Trophoblast cell (in vitro differentiated cells and primary cell): Measurements from ENCODE around the gene KIF20B.

Experiments used
- DNase-seq, 2 donors: peaks; one replicate each; pipeline ENCODE4 v3.0.0-alpha.2; 2016
- H2AFZ ChIP-seq: 2 replicates; pipeline ENCODE4 v1.6.1; 2013; ENCODE audit warnings: low read length, moderate library complexity, mild to moderate bottlenecking; ENCODE audit not compliant: insufficient read depth, poor library complexity
- H2AK5ac ChIP-seq: 2 replicates; pipeline ENCODE4 v1.6.1; 2013; ENCODE audit warnings: mild to moderate bottlenecking, low read length
- H2BK120ac ChIP-seq: 2 replicates; pipeline ENCODE4 v1.6.1; 2013; ENCODE audit warnings: low read length, mild to moderate bottlenecking, moderate library complexity; ENCODE audit not compliant: insufficient read depth, poor library complexity
- H2BK12ac ChIP-seq: 2 replicates; pipeline ENCODE4 v1.6.1; 2013; ENCODE audit warnings: mild to moderate bottlenecking, low read length, moderate library complexity
- H2BK5ac ChIP-seq: 2 replicates; pipeline ENCODE4 v1.6.1; 2013; ENCODE audit warnings: low read length, low read depth, moderate library complexity, mild to moderate bottlenecking; ENCODE audit not compliant: poor library complexity
- H3K14ac ChIP-seq: 2 replicates; pipeline ENCODE4 v1.6.1; 2013; ENCODE audit warnings: mild to moderate bottlenecking, low read length
- H3K18ac ChIP-seq: 2 replicates; pipeline ENCODE4 v1.6.1; 2013; ENCODE audit warnings: mild to moderate bottlenecking, low read length
- H3K23ac ChIP-seq: 2 replicates; pipeline ENCODE4 v1.6.1; 2013; ENCODE audit warnings: low read length
- H3K27ac ChIP-seq: 2 replicates; pipeline ENCODE4 v1.5.1; 2013; ENCODE audit warnings: low read depth, mild to moderate bottlenecking, inconsistent platforms, low read length, moderate library complexity
- H3K27me3 ChIP-seq: 2 replicates; pipeline ENCODE4 v1.6.1; 2013; ENCODE audit warnings: inconsistent platforms, mild to moderate bottlenecking, low read length, moderate library complexity; ENCODE audit not compliant: insufficient read depth
- H3K36me3 ChIP-seq, 2 experiments: 1 replicate in 1 of 2; 2 replicates in 1 of 2; pipeline ENCODE4 v1.6.1; 2013; ENCODE audit warnings: low read length in 2 of 2, mild to moderate bottlenecking in 2 of 2, moderate library complexity in 1 of 2; ENCODE audit not compliant: insufficient read depth in 2 of 2, control insufficient read depth in 1 of 2
- H3K4ac ChIP-seq: 2 replicates; pipeline ENCODE4 v1.6.1; 2013; ENCODE audit warnings: low read depth, mild to moderate bottlenecking, low read length, moderate library complexity
- H3K4me1 ChIP-seq, 2 experiments: 1 replicate in 1 of 2; 2 replicates in 1 of 2; pipeline ENCODE4 v1.6.1; 2013; ENCODE audit warnings: low read length in 2 of 2, mild to moderate bottlenecking in 2 of 2, moderate library complexity in 1 of 2; ENCODE audit not compliant: insufficient read depth in 2 of 2, control insufficient read depth in 1 of 2
- H3K4me2 ChIP-seq: 2 replicates; pipeline ENCODE4 v1.6.1; 2013; ENCODE audit warnings: inconsistent platforms, mild to moderate bottlenecking, low read length, moderate library complexity
- H3K4me3 ChIP-seq: 2 replicates; pipeline ENCODE4 v1.5.1; 2013; ENCODE audit warnings: mild to moderate bottlenecking, low read depth, low read length, inconsistent platforms
- H3K79me1 ChIP-seq: one replicate; pipeline ENCODE4 v1.6.1; 2013; ENCODE audit warnings: low read length
- H3K79me2 ChIP-seq: 2 replicates; pipeline ENCODE4 v1.6.1; 2013; ENCODE audit warnings: low read length, mild to moderate bottlenecking; ENCODE audit not compliant: control insufficient read depth, insufficient read depth, poor library complexity
- H3K9ac ChIP-seq: 2 replicates; pipeline ENCODE4 v1.6.1; 2013; ENCODE audit warnings: mild to moderate bottlenecking, low read length
- H3K9me3 ChIP-seq: 2 replicates; pipeline ENCODE4 v1.6.1; 2013; ENCODE audit warnings: low read depth, mild to moderate bottlenecking, control low read depth, inconsistent platforms, low read length; ENCODE audit not compliant: insufficient read depth
- H4K12ac ChIP-seq: 2 replicates; pipeline ENCODE4 v1.6.1; 2013; ENCODE audit warnings: low read depth, mild to moderate bottlenecking, low read length, moderate library complexity
- H4K8ac ChIP-seq: 2 replicates; pipeline ENCODE4 v1.6.1; 2013; ENCODE audit warnings: low read depth, mild to moderate bottlenecking, low read length, moderate library complexity
- H4K91ac ChIP-seq: one replicate; pipeline ENCODE4 v1.6.1; 2013; ENCODE audit warnings: low read depth, mild to moderate bottlenecking, low read length, moderate library complexity
- WGBS: extraction: QIAGEN DNeasy Blood & Tissue Kit; methylation state at CpG from one replicate; pipeline ENCODE4 v1.1.7; 2013; ENCODE audit warnings: missing lambda C conversion rate; ENCODE audit not compliant: insufficient read length, insufficient coverage; ENCODE audit errors: extremely low coverage; 5-methylcytosine and 5-hydroxymethylcytosine counted together

The KIF20B gene

DNA sequence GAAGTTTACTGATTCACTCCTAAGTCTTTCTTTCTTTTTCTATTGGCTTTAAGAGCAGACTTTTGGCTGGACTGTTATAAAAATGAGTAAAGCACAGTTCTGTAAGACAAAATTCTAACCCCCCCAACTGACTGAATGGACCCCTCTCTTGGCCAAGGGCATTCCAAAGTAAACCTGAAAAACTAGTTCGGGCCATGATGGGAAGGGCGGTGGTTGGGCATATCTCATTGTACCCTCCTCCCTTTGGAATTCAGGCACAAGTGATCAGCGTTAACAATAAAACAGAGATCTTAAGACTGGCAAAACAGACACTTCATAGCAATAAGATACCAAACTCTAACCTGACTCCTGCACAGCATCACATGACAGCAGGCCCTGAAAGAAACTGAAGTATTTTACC, 6.1 kb upstream of the KIF20B start:
- H3K27me3 ChIP-seq = no peaks in the 10 kb centered on the region
- DNase-seq = peak in 1 of 2 donors; percentile 69
- H3K79me2 ChIP-seq = no peaks in the 10 kb centered on the region
- no peak overlapping the region for H2AK5ac ChIP-seq
- H3K14ac ChIP-seq = no peak overlapping the region
- H2BK120ac ChIP-seq = no peak overlapping the region
- peaks cover 2 to 3% of the 10 kb centered on the region in 2 experiments for H3K4me1 ChIP-seq
- H3K4me2 ChIP-seq = no peak overlapping the region
- no peaks in the 10 kb centered on the region for H3K9me3 ChIP-seq
- no peak overlapping the region for H4K8ac ChIP-seq
- H2BK12ac ChIP-seq = no peak overlapping the region
- no peaks in the 10 kb centered on the region for H3K79me1 ChIP-seq
- H4K91ac ChIP-seq = no peak overlapping the region
- H3K27ac ChIP-seq = no peak overlapping the region
- H2AFZ ChIP-seq = no peak overlapping the region
- no CpG with 5 or more reads among the region's 3 CpGs for WGBS
- no peak overlapping the region for H2BK5ac ChIP-seq
- H3K9ac ChIP-seq = no peak overlapping the region
- H3K23ac ChIP-seq = no peak overlapping the region
- no peak overlapping the region for H4K12ac ChIP-seq
- H3K36me3 ChIP-seq = no peaks in the 10 kb centered on the region
- H3K4ac ChIP-seq = no peak overlapping the region
- no peak overlapping the region for H3K18ac ChIP-seq
- no peak overlapping the region for H3K4me3 ChIP-seq

DNA sequence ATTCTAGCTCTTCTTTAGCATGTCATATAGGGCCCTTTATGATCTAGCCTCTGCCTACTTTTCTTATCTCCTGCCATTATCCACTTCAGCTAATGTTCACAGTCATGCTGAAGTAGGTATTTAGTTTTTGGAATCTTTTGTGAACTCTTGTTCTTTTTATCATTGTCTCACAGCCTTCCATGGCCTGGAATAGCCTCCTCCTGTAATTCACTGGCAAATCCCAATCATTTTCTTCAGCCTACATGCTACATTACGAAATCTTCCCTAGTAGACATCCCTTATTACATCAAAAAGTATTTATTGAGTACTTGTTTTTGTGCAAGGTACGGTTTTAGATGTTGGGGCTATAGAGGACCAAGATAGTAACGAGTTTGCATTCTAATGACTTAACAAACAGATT, 3.4 kb upstream of the KIF20B start:
- H4K12ac ChIP-seq = no peak overlapping the region
- H3K27ac ChIP-seq = no peak overlapping the region
- no peak overlapping the region for H2AK5ac ChIP-seq
- peaks cover 2% of the 10 kb centered on the region for H3K79me1 ChIP-seq
- no peak overlapping the region for H2BK120ac ChIP-seq
- no peak overlapping the region for H3K4ac ChIP-seq
- no peak overlapping the region for H3K4me3 ChIP-seq
- no peaks in the 10 kb centered on the region for H3K36me3 ChIP-seq
- H3K27me3 ChIP-seq = no peaks in the 10 kb centered on the region
- H3K79me2 ChIP-seq = peaks cover 8% of the 10 kb centered on the region
- no peak overlapping the region for H4K8ac ChIP-seq
- DNase-seq = peak; percentile 61 to 85
- no peak overlapping the region for H2BK5ac ChIP-seq
- WGBS = no CpG with 5 or more reads among the region's 3 CpGs
- H2BK12ac ChIP-seq = no peak overlapping the region
- no peaks in the 10 kb centered on the region for H3K9me3 ChIP-seq
- no peak overlapping the region for H3K23ac ChIP-seq
- no peak overlapping the region for H3K18ac ChIP-seq
- no peak overlapping the region for H2AFZ ChIP-seq
- H3K9ac ChIP-seq = no peak overlapping the region
- no peak overlapping the region for H4K91ac ChIP-seq
- no peak overlapping the region for H3K4me2 ChIP-seq
- peaks cover 5 to 6% of the 10 kb centered on the region in 2 experiments for H3K4me1 ChIP-seq
- H3K14ac ChIP-seq = no peak overlapping the region

DNA sequence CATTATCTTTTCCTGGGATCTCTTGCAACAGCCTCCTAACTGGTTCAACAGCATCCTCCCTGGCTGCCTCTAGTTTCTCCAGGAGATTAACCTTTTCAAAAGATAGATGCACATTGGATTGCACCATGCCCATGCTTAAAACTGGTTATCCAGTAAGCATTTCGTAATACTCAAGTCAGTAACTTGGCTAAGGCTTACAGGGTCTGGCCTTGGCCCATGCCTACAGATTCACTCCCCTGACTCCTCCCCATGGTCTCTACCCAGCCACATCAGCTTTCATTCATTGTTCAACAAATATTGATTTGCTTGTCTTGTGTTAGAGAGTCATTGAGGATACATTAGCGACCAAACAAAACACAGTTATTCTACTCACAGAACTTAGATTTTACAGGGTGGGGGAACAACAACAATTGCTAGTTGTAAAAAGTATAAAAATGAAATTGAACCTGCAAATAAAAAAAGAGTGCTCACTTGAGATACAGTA, 1.8 kb upstream of the KIF20B start:
- no peaks in the 10 kb centered on the region for H3K36me3 ChIP-seq
- H2BK12ac ChIP-seq = no peak overlapping the region
- no CpG with 5 or more reads among the region's 2 CpGs for WGBS
- H3K4me3 ChIP-seq = no peak overlapping the region
- no peak overlapping the region for H3K4ac ChIP-seq
- no peak overlapping the region for H3K27ac ChIP-seq
- H2AK5ac ChIP-seq = no peak overlapping the region
- no peaks in the 10 kb centered on the region for H3K9me3 ChIP-seq
- H3K79me2 ChIP-seq = peaks cover 14% of the 10 kb centered on the region
- H2AFZ ChIP-seq = no peak overlapping the region
- no peak overlapping the region for H3K23ac ChIP-seq
- H3K79me1 ChIP-seq = peaks cover 2% of the 10 kb centered on the region
- no peak overlapping the region for H2BK5ac ChIP-seq
- no peak overlapping the region for H4K12ac ChIP-seq
- no peak overlapping the region for H3K14ac ChIP-seq
- DNase-seq = peak; percentile 69 to 93
- no peak overlapping the region for H4K8ac ChIP-seq
- H4K91ac ChIP-seq = no peak overlapping the region
- no peak overlapping the region for H3K9ac ChIP-seq
- no peak overlapping the region for H3K18ac ChIP-seq
- no peaks in the 10 kb centered on the region for H3K27me3 ChIP-seq
- peaks cover 5 to 6% of the 10 kb centered on the region in 2 experiments for H3K4me1 ChIP-seq
- H3K4me2 ChIP-seq = no peak overlapping the region
- no peak overlapping the region for H2BK120ac ChIP-seq

GRCh38 chr10:89700923-89701241, 508 bp upstream of the KIF20B start:
- H3K79me2 ChIP-seq = peaks cover 14% of the 10 kb centered on the region
- H2BK5ac ChIP-seq = peak overlapping the region; percentile 42
- peak overlapping the region; percentile 0 for H3K4ac ChIP-seq
- H3K4me1 ChIP-seq = peaks cover 5% of the 10 kb centered on the region in 2 experiments
- peak overlapping the region; percentile 21 for H2BK120ac ChIP-seq
- H3K27me3 ChIP-seq = no peaks in the 10 kb centered on the region
- no CpG with 5 or more reads among the region's 8 CpGs for WGBS
- peak overlapping the region; percentile 39 for H3K9ac ChIP-seq
- H4K91ac ChIP-seq = peak overlapping the region; percentile 67
- no peak for DNase-seq
- H4K8ac ChIP-seq = peak overlapping the region; percentile 75
- H3K27ac ChIP-seq = peak overlapping the region; percentile 56
- no peak overlapping the region for H2AK5ac ChIP-seq
- H3K23ac ChIP-seq = no peak overlapping the region
- H3K18ac ChIP-seq = peak overlapping the region; percentile 66
- H3K9me3 ChIP-seq = no peaks in the 10 kb centered on the region
- peak overlapping the region; percentile 81 for H4K12ac ChIP-seq
- H3K79me1 ChIP-seq = peaks cover 2% of the 10 kb centered on the region
- peak overlapping the region; percentile 86 for H3K4me3 ChIP-seq
- H3K36me3 ChIP-seq = no peaks in the 10 kb centered on the region
- no peak overlapping the region for H2BK12ac ChIP-seq
- peak overlapping the region; percentile 64 for H2AFZ ChIP-seq
- peak overlapping the region; percentile 65 for H3K4me2 ChIP-seq
- H3K14ac ChIP-seq = peak overlapping the region; percentile 42
